Lower lobe of right lung (tissue), 2 donors: ENCODE data around the gene TMEM131. TPM values are rescaled to one million over a fixed set of nuclear protein-coding genes. Genes with fewer than 3 reads are reported as not detected.

Source experiments
- ATAC-seq, 2 donors: fragments of 200-7000 bp; cut with Tn5 transposase; one replicate each; pipeline ENCODE4 v1.9.1; 2020 to 2022; ENCODE audit warnings: mild to moderate bottlenecking in 2 of 2, moderate library complexity in 2 of 2
- DNase-seq: peaks from one replicate; pipeline ENCODE4 v3.0.0-alpha.2; 2020
- H3K27ac ChIP-seq: fragments of 200-600 bp; one replicate; pipeline ENCODE4 v1.8.0; 2022
- H3K27me3 ChIP-seq: fragments of 200-600 bp; one replicate; pipeline ENCODE4 v1.8.0; 2022; ENCODE audit warnings: low read depth
- H3K36me3 ChIP-seq: fragments of 200-600 bp; one replicate; pipeline ENCODE4 v1.8.0; 2022; ENCODE audit warnings: mild to moderate bottlenecking
- H3K4me1 ChIP-seq: fragments of 200-600 bp; one replicate; pipeline ENCODE4 v1.8.0; 2022
- H3K4me3 ChIP-seq: fragments of 200-600 bp; one replicate; pipeline ENCODE4 v1.8.0; 2022; ENCODE audit warnings: mild to moderate bottlenecking
- H3K9me3 ChIP-seq: fragments of 200-600 bp; one replicate; pipeline ENCODE4 v1.8.0; 2022
- intact Hi-C: fragments of 100-400 bp; cut with DNase I; formaldehyde crosslinking; loops from one replicate; pipeline ENCODE4 v1.11.0; 2022
- total RNA-seq: library from RNA; stranded (reverse); fragmentation: NEBNext Ultra II Directional; extraction: Animal tissue kit (Norgen Biotek cat#: 25700); gene quantifications from one replicate; pipeline ENCODE4 v1.2.1, GENCODE V29; 2021
- TF ChIP-seq, protein P1 (sequence below): fragments of 200-600 bp; IDR thresholded peaks from one replicate; pipeline ENCODE4 v1.8.0; 2022; ENCODE audit warnings: antibody characterized with exemption, mild to moderate bottlenecking
- donor health status: DM: no; HTN: yes; CAD: no; lungs with severe emphysema.

Gene TMEM131
- total RNA-seq, 1 donor from 2014 or later = 42.2 TPM

DNA sequence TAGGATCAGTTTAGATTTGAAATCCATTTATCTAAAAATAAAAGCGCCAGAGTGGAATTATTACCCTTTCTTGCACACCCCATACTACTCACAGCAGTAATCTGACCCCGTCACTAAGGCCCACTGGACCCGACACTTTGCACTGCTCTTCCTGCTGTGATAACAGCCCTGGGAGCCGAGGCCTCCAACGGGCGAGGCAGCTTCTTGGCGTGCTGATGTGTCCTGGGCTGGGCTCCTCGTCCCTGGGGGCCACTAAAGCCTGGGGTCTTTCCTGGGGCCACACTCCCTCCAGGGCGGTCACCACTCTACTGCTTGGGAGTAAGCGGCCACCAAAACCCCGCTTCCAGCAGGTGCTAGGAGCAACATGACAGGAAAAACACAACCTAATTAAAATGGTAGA lies 220.7 kb downstream of the TMEM131 start:
- DNase-seq (no peak), ATAC-seq (no peak)
- no peaks in the 10 kb centered on the region for H3K4me1 ChIP-seq
- TF ChIP-seq, protein P1, sequence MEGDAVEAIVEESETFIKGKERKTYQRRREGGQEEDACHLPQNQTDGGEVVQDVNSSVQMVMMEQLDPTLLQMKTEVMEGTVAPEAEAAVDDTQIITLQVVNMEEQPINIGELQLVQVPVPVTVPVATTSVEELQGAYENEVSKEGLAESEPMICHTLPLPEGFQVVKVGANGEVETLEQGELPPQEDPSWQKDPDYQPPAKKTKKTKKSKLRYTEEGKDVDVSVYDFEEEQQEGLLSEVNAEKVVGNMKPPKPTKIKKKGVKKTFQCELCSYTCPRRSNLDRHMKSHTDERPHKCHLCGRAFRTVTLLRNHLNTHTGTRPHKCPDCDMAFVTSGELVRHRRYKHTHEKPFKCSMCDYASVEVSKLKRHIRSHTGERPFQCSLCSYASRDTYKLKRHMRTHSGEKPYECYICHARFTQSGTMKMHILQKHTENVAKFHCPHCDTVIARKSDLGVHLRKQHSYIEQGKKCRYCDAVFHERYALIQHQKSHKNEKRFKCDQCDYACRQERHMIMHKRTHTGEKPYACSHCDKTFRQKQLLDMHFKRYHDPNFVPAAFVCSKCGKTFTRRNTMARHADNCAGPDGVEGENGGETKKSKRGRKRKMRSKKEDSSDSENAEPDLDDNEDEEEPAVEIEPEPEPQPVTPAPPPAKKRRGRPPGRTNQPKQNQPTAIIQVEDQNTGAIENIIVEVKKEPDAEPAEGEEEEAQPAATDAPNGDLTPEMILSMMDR = no peak
- H3K4me3 ChIP-seq = no peak overlapping the region
- intact Hi-C loops = no loop called here
- no peak overlapping the region for H3K27ac ChIP-seq
- peaks cover 63% of the 10 kb centered on the region for H3K36me3 ChIP-seq
- no peaks in the 10 kb centered on the region for H3K27me3 ChIP-seq
- H3K9me3 ChIP-seq = no peaks in the 10 kb centered on the region

- peaks cover 63% of the 10 kb centered on the region for H3K36me3 ChIP-seq
Measured at GRCh38 chr2:97774425-97774824, 221.3 kb downstream of the TMEM131 start.

GRCh38 chr2:97770445-97770844 lies 225.3 kb downstream of the TMEM131 start:
- DNase-seq (no peak), ATAC-seq (no peak)
- intact Hi-C loops = no loop called here
- H3K27ac ChIP-seq = no peak overlapping the region
- no peaks in the 10 kb centered on the region for H3K9me3 ChIP-seq
- H3K4me3 ChIP-seq = no peak overlapping the region
- H3K27me3 ChIP-seq = no peaks in the 10 kb centered on the region
- no peaks in the 10 kb centered on the region for H3K4me1 ChIP-seq
- peaks cover 55% of the 10 kb centered on the region for H3K36me3 ChIP-seq
- TF ChIP-seq, protein P1 = no peak

More at GRCh38 chr2:97774425-97774824, 221.3 kb downstream of the TMEM131 start:
- Histone ChIP-seq H3K27me3 (no peaks in the 10 kb centered on the region), H3K27ac (no peak overlapping the region), H3K4me3 (no peak overlapping the region), H3K9me3 (no peaks in the 10 kb centered on the region), H3K4me1 (no peaks in the 10 kb centered on the region)
- intact Hi-C loops = no loop called here
- TF ChIP-seq, protein P1 = no peak
- ATAC-seq (peak in 1 of 2 donors; percentile 17), DNase-seq (no peak)

DNA sequence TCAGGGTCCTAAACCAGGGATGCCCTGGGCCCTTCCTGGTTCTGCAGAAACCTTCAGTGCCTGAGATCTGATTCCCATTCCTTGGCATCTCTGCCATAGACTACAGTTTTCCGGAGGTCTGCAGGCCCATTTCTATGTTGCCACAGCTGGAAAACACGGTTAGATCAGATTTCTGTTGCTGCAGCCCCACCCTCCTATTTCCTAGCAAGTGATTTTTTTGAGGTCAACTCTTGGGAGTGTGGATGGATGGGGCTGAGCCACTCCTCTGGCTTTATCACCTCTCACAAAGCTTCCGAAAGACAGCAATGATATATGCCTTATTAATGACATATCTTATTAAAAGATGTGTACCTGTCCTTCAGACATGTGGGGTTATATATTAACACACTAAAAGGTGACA lies 226.0 kb downstream of the TMEM131 start:
- H3K4me3 ChIP-seq = no peak overlapping the region
- H3K27me3 ChIP-seq = no peaks in the 10 kb centered on the region
- intact Hi-C loops = no loop called here
- H3K9me3 ChIP-seq = no peaks in the 10 kb centered on the region
- no peak for DNase-seq
- H3K27ac ChIP-seq = no peak overlapping the region
- no peak for ATAC-seq
- peaks cover 55% of the 10 kb centered on the region for H3K36me3 ChIP-seq
- TF ChIP-seq, protein P1 = no peak
- H3K4me1 ChIP-seq = no peaks in the 10 kb centered on the region

- H3K4me1 ChIP-seq = no peaks in the 10 kb centered on the region
- ATAC-seq (no peak), DNase-seq (no peak)
- no peaks in the 10 kb centered on the region for H3K27me3 ChIP-seq
- no peak overlapping the region for H3K27ac ChIP-seq
- no peaks in the 10 kb centered on the region for H3K9me3 ChIP-seq
- H3K4me3 ChIP-seq = no peak overlapping the region
- TF ChIP-seq, protein P1 = no peak
- peaks cover 55% of the 10 kb centered on the region for H3K36me3 ChIP-seq
- intact Hi-C loops = no loop called here
Measured at GRCh38 chr2:97769308-97769707, 226.4 kb downstream of the TMEM131 start.

- Histone ChIP-seq H3K4me1 (no peaks in the 10 kb centered on the region), H3K9me3 (no peaks in the 10 kb centered on the region), H3K4me3 (no peak overlapping the region), H3K36me3 (peaks cover 55% of the 10 kb centered on the region), H3K27ac (no peak overlapping the region), H3K27me3 (no peaks in the 10 kb centered on the region)
- TF ChIP-seq, protein P1 = no peak
- intact Hi-C loops = no loop called here
- ATAC-seq = no peak
- DNase-seq = no peak
Measured at GRCh38 chr2:97766567-97766966, 229.2 kb downstream of the TMEM131 start.
